HepG2 (cell line): ENCODE data around the gene ATRIP. TPM values are rescaled to one million over a fixed set of nuclear protein-coding genes. Genes with fewer than 3 reads are reported as not detected.

ENCODE experiments used
- AGO1 ChIP-seq: fragments of 200-400 bp; formaldehyde crosslinking; IDR thresholded peaks from 2 replicates; pipeline ENCODE4 v1.6.1; 2017; ENCODE audit warnings: mild to moderate bottlenecking, low read depth, low read length, moderate library complexity; ENCODE audit not compliant: poor library complexity, severe bottlenecking
- ATF1 ChIP-seq: IDR thresholded peaks from 2 replicates; pipeline ENCODE4 v1.6.1; 2016; ENCODE audit warnings: mild to moderate bottlenecking, control low read depth
- CSRNP2 ChIP-seq: sonication (generic); formaldehyde crosslinking; conservative IDR thresholded peaks from 2 replicates; pipeline ENCODE4 v1.8.0; 2022; ENCODE audit warnings: low read depth, missing genetic modification reagents
- HNF1A ChIP-seq, 2 experiments: sonication (generic) in 1 of 2; formaldehyde crosslinking in 1 of 2; IDR thresholded peaks; 2 replicates each; pipeline versions ENCODE4 v1.4.0 to v1.6.1; 2016 to 2020; ENCODE audit warnings: borderline replicate concordance in 1 of 2, low read depth in 1 of 2, mild to moderate bottlenecking in 1 of 2, missing genetic modification reagents in 1 of 2
- POLR2G ChIP-seq: fragments of 200-400 bp; formaldehyde crosslinking; IDR thresholded peaks from 2 replicates; pipeline ENCODE4 v1.6.1; 2018; ENCODE audit warnings: mild to moderate bottlenecking, low read depth, low read length, moderate library complexity
- SOX6 ChIP-seq, 2 experiments: fragments of 450-650 bp in 1 of 2; sonication (generic) in 1 of 2; formaldehyde crosslinking in 1 of 2; IDR thresholded peaks; 2 replicates each; pipeline versions ENCODE4 v1.4.0 to v1.6.1; 2017 to 2020; ENCODE audit warnings: antibody characterized with exemption in 1 of 2, mild to moderate bottlenecking in 1 of 2, missing genetic modification reagents in 1 of 2
- SP5 ChIP-seq: IDR thresholded peaks from 2 replicates; pipeline ENCODE4 v1.6.1; 2016; ENCODE audit warnings: low read depth, borderline replicate concordance
- TARDBP ChIP-seq: sonication (generic); formaldehyde crosslinking; IDR thresholded peaks from 2 replicates; pipeline ENCODE4 v1.8.0; 2022; ENCODE audit warnings: mild to moderate bottlenecking, missing genetic modification reagents
- ZFP36L1 ChIP-seq: sonication (generic); formaldehyde crosslinking; IDR thresholded peaks from 2 replicates; pipeline ENCODE4 v1.8.0; 2022; ENCODE audit warnings: mild to moderate bottlenecking, missing genetic modification reagents, moderate library complexity
- ZNF460 ChIP-seq: sonication (generic); formaldehyde crosslinking; IDR thresholded peaks from 2 replicates; pipeline ENCODE4 v1.5.1; 2020; ENCODE audit warnings: missing genetic modification reagents, mild to moderate bottlenecking, borderline replicate concordance
- ZNF512B ChIP-seq: sonication (generic); formaldehyde crosslinking; IDR thresholded peaks from 2 replicates; pipeline ENCODE4 v1.5.1; 2020; ENCODE audit warnings: missing genetic modification reagents, mild to moderate bottlenecking, borderline replicate concordance
- ZNF574 ChIP-seq: sonication (generic); formaldehyde crosslinking; IDR thresholded peaks from 2 replicates; pipeline ENCODE4 v1.4.0; 2020; ENCODE audit warnings: missing genetic modification reagents
- ZNF605 ChIP-seq: sonication (generic); formaldehyde crosslinking; IDR thresholded peaks from 2 replicates; pipeline ENCODE4 v1.8.0; 2022; ENCODE audit warnings: mild to moderate bottlenecking, missing genetic modification reagents
- ZNF703 ChIP-seq: sonication (generic); formaldehyde crosslinking; IDR thresholded peaks from 2 replicates; pipeline ENCODE4 v1.5.1; 2020; ENCODE audit warnings: missing genetic modification reagents, mild to moderate bottlenecking, moderate library complexity, borderline replicate concordance
- polyA plus RNA-seq, 8 experiments: library from polyadenylated mRNA; depleted of rRNA in 3 of 8; stranded (reverse) in 7 of 8; unstranded in 1 of 8; fragments of >200 nt; fragmentation: Illumina TruSeq in 4 of 8; extraction: Trizol in 4 of 8; gene quantifications; 2 replicates each; pipeline versions ENCODE4 v1.2.1 to v1.2.3, GENCODE V29; 2011 to 2016; ENCODE audit warnings: low read depth in 4 of 8, missing spikeins in 1 of 8, mixed read lengths in 1 of 8; ENCODE audit not compliant: insufficient read depth in 1 of 8
- total RNA-seq, 5 experiments: library from RNA; depleted of rRNA; stranded (reverse); fragments of >200 nt; fragmentation: Illumina TruSeq; extraction: Trizol; gene quantifications; 2 replicates each; pipeline ENCODE4 v1.2.3, GENCODE V29; 2016; ENCODE audit warnings: low read depth in 1 of 5

Gene ATRIP
- total and polyA plus RNA-seq, 2 of the 13 experiments (the other 11 are each of a cell fraction or from before 2014, with no cell fraction given), result 5.1 to 12.5 TPM

GRCh38 chr3:48439820-48440589 lies 6.5 kb upstream of the ATRIP start, which contains the start of the genes CCDC51 and TMA7 (continued):
- TF ChIP-seq ZNF512B (CRISPR knock-in tag), result 0 out of 2 replicates have a peak, but pooled peaks have one; percentile 53
- peak; percentile 35 for TF ChIP-seq AGO1
- TF ChIP-seq SOX6 (IDR thresholded peaks at IDR 0.05), result no peak
- TF ChIP-seq SOX6 (CRISPR knock-in tag; IDR thresholded peaks at IDR 0.05), result peak; percentile 39; the same call in 1 of the 2 replicates
- TF ChIP-seq HNF1A (IDR thresholded peaks at IDR 0.05; ENCODE audit: low read depth), result no peak
- TF ChIP-seq HNF1A (CRISPR knock-in tag; IDR thresholded peaks at IDR 0.05; ENCODE audit: borderline replicate concordance), result peak; percentile 72; the same call in 1 of the 2 replicates
- no peak for TF ChIP-seq ZNF460 (CRISPR knock-in tag)
- peak; percentile 52; the same call in 1 of the 2 replicates for TF ChIP-seq ZFP36L1 (CRISPR knock-in tag)
- peak; percentile 29; the same call in 1 of the 2 replicates for TF ChIP-seq SP5 (CRISPR knock-in tag)
- peak; percentile 87 for TF ChIP-seq ZNF574
- TF ChIP-seq CSRNP2, result no peak
- TF ChIP-seq ZNF605 (CRISPR knock-in tag), result peak; percentile 94
- TF ChIP-seq TARDBP (CRISPR knock-in tag), result no peak
- no peak for TF ChIP-seq ZNF703
- TF ChIP-seq POLR2G, result peak; percentile 94
- peak; percentile 95 for TF ChIP-seq ATF1 (CRISPR knock-in tag)
